ENCODE results near the gene TNFAIP8L1. TPM values are rescaled to one million over a fixed set of nuclear protein-coding genes. Genes with fewer than 3 reads are reported as not detected.

Gene TNFAIP8L1
- total RNA-seq, 1 donor from 2014 or later: 3.0 TPM

DNA sequence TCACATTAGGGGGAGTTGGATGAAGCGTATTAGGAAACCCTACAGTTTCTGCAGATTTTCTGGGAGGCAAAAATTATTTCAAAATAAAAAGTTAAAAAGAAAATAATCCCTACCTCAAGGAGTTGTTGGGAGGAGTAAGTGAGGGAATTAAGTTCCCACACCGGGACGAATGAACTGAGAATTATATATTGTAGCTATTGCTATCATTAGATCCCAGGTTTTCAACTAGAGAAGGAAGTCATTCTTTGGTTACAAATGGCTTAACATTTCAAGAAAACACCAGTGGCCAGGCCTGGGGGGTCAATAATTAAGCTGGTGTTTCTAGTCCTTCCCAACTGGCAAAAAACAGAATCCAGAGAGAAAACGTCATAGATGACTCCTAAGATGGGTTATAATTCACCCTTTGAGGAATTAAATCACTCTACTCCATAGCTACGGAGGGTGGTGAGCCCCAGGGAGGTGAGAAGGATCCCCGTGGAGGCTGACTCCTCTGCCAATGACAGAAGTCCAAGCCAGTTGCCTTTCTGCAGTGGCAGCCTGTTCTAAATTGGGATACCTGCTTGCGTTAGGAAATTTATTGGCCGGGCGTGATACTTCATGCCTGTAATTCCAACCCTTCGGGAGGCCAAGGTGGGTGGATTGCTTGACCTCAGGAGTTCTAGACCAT lies 32.0 kb downstream of the TNFAIP8L1 start:
- no peaks in the 10 kb centered on the region for H3K9me3 ChIP-seq (ENCODE audit: insufficient read depth, low read depth, low read length)
- peaks cover 4% of the 10 kb centered on the region for H4K20me1 ChIP-seq (ENCODE audit: insufficient read depth, low read length)
- TF ChIP-seq, protein P1, sequence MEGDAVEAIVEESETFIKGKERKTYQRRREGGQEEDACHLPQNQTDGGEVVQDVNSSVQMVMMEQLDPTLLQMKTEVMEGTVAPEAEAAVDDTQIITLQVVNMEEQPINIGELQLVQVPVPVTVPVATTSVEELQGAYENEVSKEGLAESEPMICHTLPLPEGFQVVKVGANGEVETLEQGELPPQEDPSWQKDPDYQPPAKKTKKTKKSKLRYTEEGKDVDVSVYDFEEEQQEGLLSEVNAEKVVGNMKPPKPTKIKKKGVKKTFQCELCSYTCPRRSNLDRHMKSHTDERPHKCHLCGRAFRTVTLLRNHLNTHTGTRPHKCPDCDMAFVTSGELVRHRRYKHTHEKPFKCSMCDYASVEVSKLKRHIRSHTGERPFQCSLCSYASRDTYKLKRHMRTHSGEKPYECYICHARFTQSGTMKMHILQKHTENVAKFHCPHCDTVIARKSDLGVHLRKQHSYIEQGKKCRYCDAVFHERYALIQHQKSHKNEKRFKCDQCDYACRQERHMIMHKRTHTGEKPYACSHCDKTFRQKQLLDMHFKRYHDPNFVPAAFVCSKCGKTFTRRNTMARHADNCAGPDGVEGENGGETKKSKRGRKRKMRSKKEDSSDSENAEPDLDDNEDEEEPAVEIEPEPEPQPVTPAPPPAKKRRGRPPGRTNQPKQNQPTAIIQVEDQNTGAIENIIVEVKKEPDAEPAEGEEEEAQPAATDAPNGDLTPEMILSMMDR (IDR thresholded peaks at IDR 0.05; ENCODE audit: insufficient read depth, low read depth, low read length): no peak
- no peak for TF ChIP-seq EZH2 (IDR thresholded peaks at IDR 0.05; ENCODE audit: insufficient read depth, low read length)
- H3K4me1 Mint-ChIP-seq (ENCODE audit: low read depth, unreplicated experiment): peaks cover 3% of the 10 kb centered on the region
- no peak for FAIRE-seq
- no peaks in the 10 kb centered on the region for H3K27me3 ChIP-seq (ENCODE audit: insufficient read depth, low read length)
- H3K4me3 ChIP-seq (ENCODE audit: insufficient read depth, low read depth, low read length): no peak overlapping the region
- no peak overlapping the region for H3K27ac ChIP-seq (ENCODE audit: low read depth, low read length)
- H3K4me1 ChIP-seq (ENCODE audit: insufficient read depth, low read length): peaks cover 9% of the 10 kb centered on the region
- H3K79me2 ChIP-seq (ENCODE audit: insufficient read depth, low read length): peaks cover 31% of the 10 kb centered on the region
- no peak overlapping the region for H2AFZ ChIP-seq (ENCODE audit: low read depth, low read length)
- H3K4me3 Mint-ChIP-seq (ENCODE audit: unreplicated experiment): peak overlapping the region; percentile 10
- no peak overlapping the region for H3K27ac Mint-ChIP-seq (ENCODE audit: unreplicated experiment)
- no peak overlapping the region for H3K9ac ChIP-seq (ENCODE audit: low read length)
- no peak overlapping the region for H3K4me2 ChIP-seq (ENCODE audit: low read length)
- peaks cover 3% of the 10 kb centered on the region for H3K36me3 Mint-ChIP-seq (ENCODE audit: low read depth, unreplicated experiment)
- H3K27me3 Mint-ChIP-seq (ENCODE audit: low read depth, unreplicated experiment): no peaks in the 10 kb centered on the region
- H3K36me3 ChIP-seq (ENCODE audit: insufficient read depth, low read length): peaks cover 15% of the 10 kb centered on the region
- H3K9me3 Mint-ChIP-seq (ENCODE audit: unreplicated experiment): no peaks in the 10 kb centered on the region
- DNase-seq (ENCODE audit: low read depth): no peak

- peaks cover 12% of the 10 kb centered on the region for H3K36me3 ChIP-seq (ENCODE audit: insufficient read depth, low read length)
- H3K4me3 Mint-ChIP-seq (ENCODE audit: unreplicated experiment): no peak overlapping the region
- peaks cover 9% of the 10 kb centered on the region for H3K4me1 ChIP-seq (ENCODE audit: insufficient read depth, low read length)
- no peaks in the 10 kb centered on the region for H3K27me3 ChIP-seq (ENCODE audit: insufficient read depth, low read length)
- no peaks in the 10 kb centered on the region for H3K9me3 ChIP-seq (ENCODE audit: insufficient read depth, low read depth, low read length)
- no peak overlapping the region for H3K27ac ChIP-seq (ENCODE audit: low read depth, low read length)
- H3K79me2 ChIP-seq (ENCODE audit: insufficient read depth, low read length): peaks cover 16% of the 10 kb centered on the region
- peaks cover 5% of the 10 kb centered on the region for H3K36me3 Mint-ChIP-seq (ENCODE audit: low read depth, unreplicated experiment)
- no peak overlapping the region for H3K27ac Mint-ChIP-seq (ENCODE audit: unreplicated experiment)
- no peak overlapping the region for H2AFZ ChIP-seq (ENCODE audit: low read depth, low read length)
- peaks cover 3% of the 10 kb centered on the region for H3K4me1 Mint-ChIP-seq (ENCODE audit: low read depth, unreplicated experiment)
- no peak overlapping the region for H3K9ac ChIP-seq (ENCODE audit: low read length)
- no peak overlapping the region for H3K4me3 ChIP-seq (ENCODE audit: insufficient read depth, low read depth, low read length)
- no peak overlapping the region for H3K4me2 ChIP-seq (ENCODE audit: low read length)
- H3K27me3 Mint-ChIP-seq (ENCODE audit: low read depth, unreplicated experiment): no peaks in the 10 kb centered on the region
- no peak for FAIRE-seq
- DNase-seq (ENCODE audit: low read depth): no peak
- H3K9me3 Mint-ChIP-seq (ENCODE audit: unreplicated experiment): no peaks in the 10 kb centered on the region
- peaks cover 5% of the 10 kb centered on the region for H4K20me1 ChIP-seq (ENCODE audit: insufficient read depth, low read length)
- TF ChIP-seq, protein P1 (IDR thresholded peaks at IDR 0.05; ENCODE audit: insufficient read depth, low read depth, low read length): no peak
- no peak for TF ChIP-seq EZH2 (IDR thresholded peaks at IDR 0.05; ENCODE audit: insufficient read depth, low read length)
These were observed 33.9 kb downstream of the TNFAIP8L1 start for GRCh38 chr19:4673216-4673615.

DNA sequence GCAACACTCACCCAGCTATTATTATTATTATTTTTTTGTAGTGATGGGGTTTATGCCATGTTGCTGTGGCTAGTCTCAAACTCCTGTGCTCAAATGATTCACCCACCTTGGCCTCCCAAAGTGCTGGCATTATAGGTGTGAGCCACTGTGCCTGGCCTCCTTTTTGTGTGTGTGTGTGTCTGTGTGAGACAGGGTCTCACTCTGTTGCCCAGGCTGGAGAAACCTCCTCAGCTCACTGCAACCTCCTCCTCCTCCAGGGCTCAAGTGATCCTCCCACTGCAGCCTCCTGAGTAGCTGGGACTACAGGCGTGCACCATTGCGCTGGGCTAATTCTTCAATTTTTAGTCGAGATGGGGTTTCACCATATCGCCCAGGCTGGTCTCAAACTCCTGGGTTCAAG lies 34.4 kb downstream of the TNFAIP8L1 start:
- Histone ChIP-seq H2AFZ (ENCODE audit: low read depth, low read length) (no peak overlapping the region), H4K20me1 (ENCODE audit: insufficient read depth, low read length) (peaks cover 5% of the 10 kb centered on the region), H3K4me2 (ENCODE audit: low read length) (no peak overlapping the region), H3K27me3 (ENCODE audit: insufficient read depth, low read length) (no peaks in the 10 kb centered on the region), H3K79me2 (ENCODE audit: insufficient read depth, low read length) (peaks cover 11% of the 10 kb centered on the region), H3K9me3 (ENCODE audit: insufficient read depth, low read depth, low read length) (no peaks in the 10 kb centered on the region), H3K4me3 (ENCODE audit: insufficient read depth, low read depth, low read length) (no peak overlapping the region), H3K27ac (ENCODE audit: low read depth, low read length) (no peak overlapping the region), H3K9ac (ENCODE audit: low read length) (no peak overlapping the region), H3K4me1 (ENCODE audit: insufficient read depth, low read length) (peaks cover 7% of the 10 kb centered on the region), H3K36me3 (ENCODE audit: insufficient read depth, low read length) (peaks cover 7% of the 10 kb centered on the region)
- H3K36me3 Mint-ChIP-seq (ENCODE audit: low read depth, unreplicated experiment): peaks cover 5% of the 10 kb centered on the region
- no peak for DNase-seq (ENCODE audit: low read depth)
- TF ChIP-seq, protein P1 (IDR thresholded peaks at IDR 0.05; ENCODE audit: insufficient read depth, low read depth, low read length): no peak
- TF ChIP-seq EZH2 (IDR thresholded peaks at IDR 0.05; ENCODE audit: insufficient read depth, low read length): no peak
- peaks cover 3% of the 10 kb centered on the region for H3K4me1 Mint-ChIP-seq (ENCODE audit: low read depth, unreplicated experiment)
- FAIRE-seq: no peak
- H3K9me3 Mint-ChIP-seq (ENCODE audit: unreplicated experiment): no peaks in the 10 kb centered on the region
- no peaks in the 10 kb centered on the region for H3K27me3 Mint-ChIP-seq (ENCODE audit: low read depth, unreplicated experiment)
- H3K4me3 Mint-ChIP-seq (ENCODE audit: unreplicated experiment): no peak overlapping the region
- H3K27ac Mint-ChIP-seq (ENCODE audit: unreplicated experiment): no peak overlapping the region

All from astrocyte (in vitro differentiated cells and primary cell).